GM21717 (cell line): ENCODE measurements around the gene UBTD2.
"Not testable (repeated sequence)": the region's sequence is repeated elsewhere in the genome, so short reads cannot be mapped to it uniquely, and the experiment has no call there.

ENCODE experiments used
- ATAC-seq: cut with Tn5 transposase; IDR thresholded peaks from one replicate; pipeline ENCODE4 v1.9.1; 2021; ENCODE audit warnings: mild to moderate bottlenecking, moderate library complexity; ENCODE audit not compliant: unreplicated experiment

UBTD2 gene

DNA sequence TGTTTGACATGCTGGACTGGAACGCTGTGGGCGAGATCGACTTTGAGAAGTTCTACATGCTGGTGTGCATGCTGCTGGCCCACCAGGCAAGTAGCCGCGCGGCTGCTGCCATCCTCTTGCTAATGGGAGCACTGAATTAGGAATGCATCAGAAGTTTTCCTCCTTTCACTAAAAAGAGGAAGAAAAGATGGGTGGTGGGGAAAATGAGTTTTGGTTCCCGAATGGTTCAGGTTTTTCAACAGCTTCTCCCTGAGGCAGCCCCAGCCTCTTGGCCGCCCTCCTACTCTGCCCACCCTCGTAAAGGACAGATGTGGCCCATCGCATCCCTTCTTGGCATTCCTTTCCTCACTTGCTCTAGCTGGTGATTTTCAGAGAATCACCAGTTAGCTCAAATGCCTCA is 84.1 kb downstream of the UBTD2 start:
- ATAC-seq: no peak

DNA sequence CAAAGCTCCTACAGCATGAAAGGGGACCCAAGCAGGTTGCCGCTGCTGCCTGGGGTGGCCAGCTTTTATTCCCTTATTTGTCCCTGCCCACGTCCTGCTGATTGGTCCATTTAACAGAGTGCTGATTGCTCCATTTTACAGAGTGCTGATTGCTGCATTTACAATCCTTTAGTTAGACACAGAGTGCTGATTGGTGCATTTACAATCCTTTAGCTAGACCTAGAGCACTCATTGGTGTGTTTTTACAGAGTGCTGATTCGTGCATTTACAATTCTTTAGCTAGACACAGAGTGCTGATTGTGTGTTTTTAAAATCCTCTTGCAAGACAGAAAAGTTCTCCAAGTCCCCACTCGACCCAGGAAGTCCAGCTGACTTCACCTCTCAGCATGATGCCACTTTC is 85.8 kb downstream of the UBTD2 start:
- not testable (repeated sequence) for ATAC-seq

DNA sequence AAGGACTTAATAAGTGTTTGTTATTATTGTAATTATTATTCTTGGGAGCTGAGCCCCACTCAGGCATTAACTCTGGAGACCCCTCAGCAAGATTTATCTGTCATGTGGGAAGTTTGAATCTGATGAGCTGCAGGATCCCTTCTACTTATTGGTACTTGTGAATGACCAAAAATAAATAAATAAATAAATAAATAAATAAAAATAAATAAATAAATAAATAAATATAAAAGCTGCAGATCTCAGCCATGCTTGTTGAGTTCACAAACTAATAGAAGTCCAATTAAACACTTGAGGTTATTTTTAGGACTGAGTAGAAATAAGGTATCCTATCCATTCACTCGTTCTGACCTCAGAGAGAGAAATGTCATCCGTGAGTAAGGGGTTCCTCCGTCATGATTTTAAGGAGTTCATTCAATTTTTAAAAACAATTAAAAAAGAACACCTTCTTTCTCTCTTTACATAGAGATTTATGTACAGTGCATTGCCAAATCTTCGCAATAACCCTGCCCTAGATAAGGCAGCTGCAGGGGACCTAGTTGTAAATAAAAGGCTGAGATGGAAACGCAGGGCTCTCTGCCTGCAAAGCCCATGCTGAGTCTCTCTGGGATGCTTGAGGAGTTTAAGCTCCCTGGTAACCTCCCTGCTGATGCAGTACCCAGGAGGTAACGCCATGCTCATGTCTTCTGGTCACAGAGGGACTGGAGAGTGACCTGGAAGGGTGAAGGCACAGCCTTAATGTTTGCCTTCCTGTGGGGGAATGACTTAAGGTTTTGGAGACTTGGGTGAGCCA is 88.4 kb downstream of the UBTD2 start:
- ATAC-seq: no peak

DNA sequence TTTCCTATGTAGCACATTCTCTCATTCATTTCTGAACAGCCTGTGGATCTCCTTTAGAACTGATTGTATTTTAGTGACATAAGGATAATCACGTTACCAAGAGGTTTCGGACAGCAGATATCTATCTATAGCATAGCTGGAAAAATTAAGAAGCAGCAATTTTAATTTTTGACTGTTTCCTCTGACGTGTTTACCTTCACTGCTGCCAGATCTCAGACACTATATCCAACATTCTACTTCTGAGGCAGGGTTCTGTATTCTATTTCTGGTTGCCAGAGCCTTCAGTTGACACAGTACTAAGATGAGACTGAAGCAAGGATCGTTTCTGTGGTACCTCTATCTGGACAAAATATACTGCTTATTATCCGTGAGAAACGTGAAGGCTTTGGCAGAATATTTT is 89.7 kb downstream of the UBTD2 start, which contains the start of gene EFCAB9:
TSS of gene EFCAB9 (plus strand) at position 301 of the 400 bp plus-strand sequence. CDS start at position 302, 1 bp downstream.
- no peak for ATAC-seq

DNA sequence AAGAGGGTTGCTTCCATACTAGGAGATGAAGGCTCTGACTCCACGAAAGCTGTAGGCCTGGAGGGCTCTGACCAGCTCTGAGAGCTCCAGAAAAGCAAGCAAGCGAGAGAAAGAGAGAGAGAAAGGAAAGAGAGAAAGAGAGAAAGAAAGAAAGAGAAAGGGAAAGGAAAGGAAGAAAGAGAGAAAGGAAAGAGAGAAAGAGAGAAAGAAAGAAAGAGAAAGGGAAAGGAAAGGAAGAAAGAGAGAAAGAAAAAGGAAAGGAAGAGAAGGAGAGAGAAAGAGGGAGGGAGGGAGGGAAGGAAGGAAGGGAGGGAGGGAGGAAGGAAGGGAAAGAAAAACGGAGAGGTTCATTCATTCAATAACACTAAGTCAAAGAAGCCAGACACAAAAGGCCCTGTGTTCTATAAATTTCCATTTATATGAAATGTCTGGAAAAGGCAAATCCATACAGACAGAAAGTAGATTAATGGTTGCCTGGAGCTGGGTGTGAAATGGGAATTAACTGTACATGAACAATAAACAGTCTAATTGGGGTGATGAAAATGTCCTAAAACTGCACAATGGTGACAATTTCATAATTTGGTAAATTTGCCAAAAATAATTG is 93.8 kb downstream of the UBTD2 start:
- no peak for ATAC-seq

DNA sequence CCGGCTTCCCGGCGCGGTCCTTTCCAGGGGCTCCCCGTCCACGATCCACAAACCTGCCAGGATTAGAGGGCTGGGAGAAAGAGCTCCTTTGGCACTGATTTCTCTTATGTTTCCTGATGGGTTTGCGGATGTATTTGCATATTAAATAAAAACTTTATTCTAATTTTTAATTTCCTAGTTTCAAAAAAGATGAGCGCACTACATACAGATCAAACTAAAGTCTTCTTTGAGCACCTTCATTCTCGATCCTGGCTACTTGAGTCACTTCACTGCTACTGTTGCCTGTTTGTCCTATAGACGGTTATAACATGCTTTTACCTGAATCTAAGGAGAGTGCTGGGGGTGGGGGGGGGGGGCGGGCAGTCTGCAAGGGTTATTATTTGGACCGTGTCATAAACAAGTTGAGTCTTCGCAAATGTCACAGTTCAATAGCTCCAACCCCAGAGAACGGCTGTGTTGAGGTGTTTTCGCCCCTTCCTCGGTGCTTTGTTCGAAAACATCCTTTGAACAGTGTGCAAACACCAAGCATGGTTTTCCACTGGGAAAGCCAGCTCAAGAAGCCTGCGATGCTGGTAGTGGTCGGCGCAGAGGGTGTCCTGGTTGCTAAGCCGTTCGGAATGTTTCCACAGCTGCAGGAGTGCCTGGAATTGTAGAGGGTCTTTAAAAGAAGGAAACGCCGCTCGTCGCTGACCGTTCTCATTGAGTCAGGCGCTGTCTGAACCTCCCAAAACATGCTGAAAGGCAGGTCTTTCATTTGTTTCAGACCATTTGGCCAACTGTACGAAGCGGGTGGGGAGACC is 94.5 kb downstream of the UBTD2 start:
- ATAC-seq: no peak

DNA sequence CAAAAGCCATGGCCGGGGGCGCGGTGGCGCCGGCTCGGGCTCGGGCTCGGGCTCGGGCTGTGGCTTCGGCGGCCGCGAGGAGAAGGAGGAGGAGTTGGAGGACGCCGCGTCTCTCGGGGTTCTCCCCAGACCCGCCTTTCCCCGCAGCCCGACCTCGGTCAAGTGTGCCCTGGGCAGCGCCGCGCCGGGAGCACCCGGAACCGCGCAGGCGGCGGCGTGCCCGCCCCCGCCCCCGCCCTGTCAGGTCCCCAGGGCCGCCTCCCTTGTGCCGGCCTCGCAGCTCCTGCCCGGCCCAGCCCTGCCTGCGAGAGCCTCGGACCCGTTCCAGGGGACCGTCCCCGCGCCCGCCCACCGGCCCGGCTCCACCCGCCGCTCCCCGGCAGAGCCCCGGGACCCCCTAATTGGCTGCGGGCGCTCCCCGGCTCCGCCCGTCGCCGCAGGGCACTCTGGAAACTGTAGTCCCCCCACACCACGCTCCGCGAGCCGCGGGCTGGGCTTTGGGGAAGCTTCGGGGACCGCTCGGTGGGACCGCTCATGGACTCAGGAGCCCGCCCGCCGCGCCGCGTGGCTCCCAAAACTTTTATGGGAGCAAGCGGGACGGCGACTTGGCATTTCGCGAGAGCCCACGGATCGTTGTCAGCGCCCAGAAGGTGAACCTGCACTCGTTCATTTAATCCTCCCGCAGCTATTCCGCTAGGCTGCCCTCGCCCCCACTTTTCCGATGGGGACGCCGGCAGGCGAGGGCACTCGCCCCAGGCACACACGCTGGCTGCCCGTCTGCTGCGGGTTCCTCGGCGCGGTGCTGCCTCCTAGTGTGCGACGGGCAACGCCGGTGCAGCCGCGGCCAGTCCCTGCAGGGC is 95.3 kb downstream of the UBTD2 start, which contains the start of gene STK10:
TSS of gene STK10 (minus strand) at position 192 of the 860 bp plus-strand sequence. CDS start at position 10, 182 bp downstream.
- ATAC-seq: peak; percentile 73

DNA sequence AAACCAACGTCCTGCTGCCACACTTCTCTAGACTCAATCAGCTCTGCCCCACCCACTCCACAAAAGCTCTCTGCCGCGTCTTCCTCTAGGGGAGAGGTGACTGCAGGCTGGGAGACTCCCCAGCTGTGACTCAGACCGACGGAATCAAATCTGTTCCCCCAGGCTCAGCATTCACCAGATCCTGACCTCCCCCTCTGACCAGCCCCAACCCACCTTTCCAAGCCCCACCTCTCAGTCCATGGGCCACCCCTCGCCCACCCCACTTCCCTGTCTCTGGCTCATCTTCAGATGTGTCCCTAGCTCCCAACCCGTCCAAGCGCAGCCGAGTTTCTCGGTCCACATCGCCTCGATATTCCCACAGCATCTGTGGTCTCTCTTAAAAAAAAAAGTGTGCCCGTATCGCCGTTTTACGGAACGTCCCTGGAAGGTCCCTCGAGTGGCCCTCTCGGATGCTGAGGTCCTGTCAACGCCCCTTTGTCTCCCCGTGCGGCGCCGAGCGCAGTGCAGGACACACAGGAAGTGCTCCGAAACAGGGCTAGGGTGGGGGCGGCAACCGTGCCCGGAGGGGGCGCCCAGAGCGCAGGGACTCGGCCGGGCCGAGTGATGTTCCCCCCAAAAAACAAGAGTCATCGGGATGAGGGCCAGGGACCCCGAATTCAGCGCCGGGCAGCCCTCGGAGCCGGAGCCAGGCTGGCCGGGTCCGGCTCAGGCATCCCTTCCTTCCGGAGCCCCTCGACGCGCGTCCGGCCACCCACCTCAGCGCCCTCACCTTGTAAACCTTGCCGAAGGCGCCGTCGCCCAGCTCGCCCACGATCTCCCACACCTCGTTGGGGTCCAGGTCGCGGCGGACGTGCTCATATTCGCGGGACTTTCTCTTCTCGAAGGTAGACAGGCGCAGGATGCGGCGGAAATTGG is 96.2 kb downstream of the UBTD2 start:
- ATAC-seq: peak; percentile 30

DNA sequence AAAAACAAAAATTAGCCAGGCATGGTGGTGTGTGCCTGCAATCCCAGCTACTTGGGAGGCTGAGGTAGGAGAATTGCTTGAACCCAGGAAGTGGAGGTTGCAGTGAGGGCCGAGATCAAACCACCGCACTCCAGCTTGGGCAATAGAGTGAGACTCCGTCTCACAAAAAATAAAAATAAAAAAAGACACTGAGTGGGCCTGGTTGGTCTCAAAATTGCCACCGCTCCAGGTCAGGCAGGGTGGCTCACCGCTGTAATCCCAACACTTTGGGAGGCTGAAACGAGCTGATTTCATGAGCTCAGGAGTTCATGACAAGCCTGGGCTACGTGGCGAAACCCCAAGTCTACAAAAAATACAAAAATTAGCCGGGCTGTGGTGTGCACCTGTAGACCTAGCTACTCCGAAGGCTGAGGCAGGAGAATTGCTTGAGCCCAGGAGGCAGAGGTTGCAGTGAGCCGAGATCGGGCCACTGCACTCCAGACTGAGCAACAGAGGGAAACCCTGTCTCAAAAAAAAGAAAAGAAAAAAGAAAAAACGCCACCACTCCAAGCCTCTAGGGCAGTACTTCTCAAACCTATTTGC is 97.4 kb downstream of the UBTD2 start:
- no peak for ATAC-seq

DNA sequence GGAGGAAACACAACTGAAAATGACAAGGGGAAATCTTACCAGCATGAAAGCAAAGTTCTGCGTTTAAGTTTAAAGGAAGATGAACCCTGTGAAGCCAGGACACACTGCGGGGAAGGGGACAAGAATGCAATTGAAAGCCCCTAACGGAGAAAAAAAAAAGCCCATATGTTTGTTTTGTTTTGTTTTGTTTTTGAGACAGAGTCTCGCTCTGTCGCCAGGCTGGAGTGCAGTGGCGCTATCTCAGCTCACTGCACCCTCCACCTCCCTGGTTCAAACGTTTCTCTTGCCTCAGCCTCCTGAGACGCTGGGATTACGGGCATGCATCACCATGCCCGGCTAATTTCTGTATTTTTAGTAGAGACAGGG is 98.5 kb downstream of the UBTD2 start:
- no peak for ATAC-seq

DNA sequence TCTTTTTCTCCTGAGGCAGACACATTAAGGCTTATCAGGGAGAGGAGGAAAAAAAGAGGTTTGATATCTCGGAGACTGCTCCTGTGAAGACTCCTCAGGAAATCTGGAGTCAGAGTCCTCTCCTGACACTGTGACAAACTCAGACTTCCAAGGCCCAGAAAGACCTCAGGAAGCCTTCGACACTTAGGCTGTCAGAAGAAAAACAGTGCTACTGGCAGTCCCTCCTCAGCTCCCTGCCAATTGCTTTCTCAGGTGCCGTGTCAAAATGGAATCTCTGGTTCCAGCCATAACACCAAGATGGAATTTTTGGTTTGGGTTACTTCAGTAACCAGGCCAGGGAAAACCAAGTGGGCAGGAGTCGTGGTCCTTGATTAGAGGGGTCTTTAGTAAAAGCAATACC is 99.7 kb downstream of the UBTD2 start:
- ATAC-seq: no peak

DNA sequence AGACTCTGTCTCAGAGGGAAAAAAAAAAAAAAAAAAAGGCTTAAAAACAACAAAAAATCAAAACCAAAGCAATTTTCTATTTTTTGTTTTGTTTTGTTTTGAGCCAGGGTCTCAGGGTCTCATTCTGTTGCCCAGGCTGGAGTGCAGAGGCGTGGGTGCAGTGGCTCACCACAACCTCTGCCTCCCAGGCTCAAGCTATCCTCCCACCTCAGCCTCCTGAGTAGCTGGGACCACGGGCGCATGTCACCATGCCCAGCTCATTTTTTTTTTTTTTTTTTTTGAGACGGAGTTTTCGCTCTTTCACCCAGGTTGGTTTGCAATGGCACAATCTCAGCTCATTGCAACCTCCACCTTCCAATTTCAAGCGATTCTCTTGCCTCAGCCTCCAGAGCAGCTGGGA is 101.3 kb downstream of the UBTD2 start:
- no peak for ATAC-seq

DNA sequence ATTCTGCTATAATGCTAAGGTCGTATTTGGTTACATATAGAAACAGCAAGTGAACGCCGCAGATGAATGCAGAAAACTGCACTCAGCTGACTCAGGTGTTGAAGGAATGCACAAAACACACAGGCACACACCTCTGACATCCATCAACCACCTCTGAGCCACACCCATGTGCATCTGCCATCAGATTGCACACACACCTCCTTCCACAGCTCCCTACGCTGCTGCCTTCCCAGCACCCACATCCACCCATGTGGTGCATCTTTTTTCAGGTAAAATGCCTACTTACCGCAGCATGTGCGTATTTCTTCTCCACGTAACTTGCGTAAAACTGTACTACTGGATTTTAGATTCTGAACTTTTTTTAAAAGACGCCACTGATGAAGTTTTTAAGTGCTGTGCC is 102.6 kb downstream of the UBTD2 start:
- ATAC-seq: no peak

DNA sequence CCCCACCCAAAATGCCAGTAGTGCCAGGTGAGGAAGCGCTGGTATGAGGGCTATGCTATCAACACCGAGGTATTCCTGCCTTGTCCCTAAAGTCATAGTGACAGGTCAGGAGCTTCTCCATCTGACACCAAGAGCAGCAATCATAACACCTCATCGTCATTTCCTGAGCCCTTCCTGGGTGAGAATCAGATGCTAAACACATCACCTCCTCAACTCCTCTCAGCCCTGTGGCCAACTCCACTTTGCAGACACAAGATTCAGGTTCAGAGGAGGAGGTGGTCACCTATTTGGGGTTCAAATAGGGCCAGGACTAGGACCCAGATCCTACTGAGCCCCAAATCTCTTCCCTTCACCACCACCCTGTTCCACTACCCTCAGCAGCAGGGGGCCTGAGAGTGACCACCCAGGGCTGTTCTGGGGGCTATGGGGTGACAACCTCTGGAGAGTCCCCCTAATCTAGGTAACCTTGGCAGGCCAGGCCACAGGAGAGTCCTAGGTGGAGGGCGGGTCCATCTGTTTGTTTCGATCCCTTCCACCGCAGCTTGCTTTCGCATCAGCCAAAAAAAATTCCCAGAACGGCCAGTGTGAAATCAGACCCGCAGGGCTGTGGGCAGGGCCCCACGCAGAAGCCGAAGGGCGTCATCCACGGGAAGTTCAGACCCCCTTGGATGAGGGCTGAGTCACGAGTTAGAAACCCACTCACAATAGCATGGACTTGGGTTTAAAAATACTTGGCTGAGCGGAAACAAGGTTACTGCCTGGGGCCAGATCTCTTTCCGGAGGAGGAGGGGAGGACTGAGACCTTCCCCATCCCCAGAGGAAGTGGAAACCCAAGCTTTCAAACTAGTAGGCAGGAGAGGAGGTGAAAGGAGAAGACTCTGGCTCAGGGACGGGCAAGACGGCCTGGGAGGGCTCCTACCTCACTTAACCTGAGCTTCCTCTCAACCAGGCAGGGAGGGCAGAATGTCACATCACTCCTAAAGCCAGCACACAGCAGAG is 104.3 kb downstream of the UBTD2 start:
- ATAC-seq: peak; percentile 24

DNA sequence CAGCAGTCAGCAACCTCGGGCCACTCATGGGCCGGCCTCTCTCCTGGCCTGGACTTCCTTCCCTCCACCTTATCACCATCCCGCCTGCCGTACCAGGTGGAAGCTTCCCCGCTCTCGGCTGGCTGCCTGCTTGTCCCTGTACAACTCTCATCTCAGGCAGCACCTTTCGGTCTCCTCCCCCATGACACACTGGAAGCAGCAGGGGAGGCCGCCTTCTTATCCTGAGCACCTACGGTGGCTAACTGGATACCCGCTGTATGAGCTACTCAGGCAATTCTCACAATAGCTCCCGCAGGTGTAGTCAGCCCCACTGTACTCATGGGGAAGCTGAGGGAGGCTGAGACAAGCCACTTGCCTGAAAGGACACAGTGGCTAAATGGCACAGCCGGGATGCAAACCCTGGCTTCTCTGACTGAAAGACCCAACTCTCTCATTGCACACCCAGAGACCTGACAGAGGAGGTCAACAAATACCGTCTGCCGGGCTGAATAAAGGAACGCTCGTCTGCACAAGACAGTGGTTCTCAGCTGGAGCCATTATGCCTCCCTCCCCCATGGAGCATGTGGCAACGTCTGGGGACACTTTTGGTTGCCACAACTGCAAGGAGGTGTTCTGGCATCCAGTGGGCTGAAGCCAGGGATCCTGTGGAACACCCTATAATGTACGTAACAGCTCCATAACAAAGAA is 105.1 kb downstream of the UBTD2 start:
- ATAC-seq: no peak

DNA sequence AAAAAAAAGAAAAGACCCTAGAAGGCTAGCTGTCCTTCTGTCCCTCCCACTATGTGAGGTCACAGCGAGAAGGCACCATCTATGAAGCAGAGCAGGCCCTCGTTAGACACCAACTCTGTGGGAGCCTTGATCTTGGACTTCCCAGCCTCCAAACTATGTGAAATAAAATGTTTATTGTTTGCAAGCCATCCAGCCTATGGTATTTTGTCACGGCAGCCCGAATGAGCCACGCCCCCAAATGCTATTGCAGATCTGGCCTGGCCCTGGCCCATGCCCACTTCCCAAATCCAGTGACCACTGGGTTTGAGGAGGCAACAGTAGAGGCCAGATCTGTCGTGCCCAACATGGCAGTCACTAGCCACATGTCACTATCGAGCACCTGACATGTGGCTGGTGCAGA is 106.4 kb downstream of the UBTD2 start:
- no peak for ATAC-seq

DNA sequence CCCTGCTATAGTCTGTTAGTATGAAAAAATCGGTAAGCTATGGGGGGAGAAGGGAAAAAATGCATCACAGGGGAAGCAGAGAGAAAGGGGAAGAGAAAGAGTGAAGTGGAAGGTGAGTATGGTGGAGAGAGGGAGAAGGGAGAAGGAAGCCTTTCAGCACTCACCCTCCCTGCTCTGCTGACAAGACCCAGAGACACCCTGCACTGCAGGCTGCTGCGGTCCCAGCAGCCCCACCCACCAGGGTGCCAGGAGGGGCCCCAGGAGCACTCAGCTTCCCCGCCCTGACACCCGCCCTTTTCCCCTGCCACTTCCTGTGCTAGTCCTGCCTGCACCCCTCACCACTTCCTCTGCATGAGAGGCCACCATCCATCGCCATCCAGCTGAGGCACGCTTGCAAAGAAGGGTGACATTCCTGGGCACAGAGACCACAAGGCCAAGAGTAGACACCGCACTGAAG is 108.3 kb downstream of the UBTD2 start:
- ATAC-seq: peak; percentile 48
